ENCODE results near the gene PARP6.

PARP6 gene

GRCh38 chr15:72200395-72201237, 71.7 kb downstream of the PARP6 start:
- no peaks in the 10 kb centered on the region for H3K9me3 ChIP-seq (ENCODE audit: control insufficient read depth, low read length)
- peaks cover 10% of the 10 kb centered on the region for H3K27me3 ChIP-seq (replicated peaks; ENCODE audit: control insufficient read depth, insufficient read depth, low read length, poor library complexity, severe bottlenecking)
- no peak for DNase-seq
- peaks cover 4% of the 10 kb centered on the region for H3K4me1 ChIP-seq (ENCODE audit: control insufficient read depth, insufficient read depth, low read length, poor library complexity, severe bottlenecking)
- H3K36me3 ChIP-seq (ENCODE audit: control insufficient read depth, insufficient read depth, low read length), result peaks cover 72% of the 10 kb centered on the region
- H3K27ac ChIP-seq (ENCODE audit: insufficient read depth, low read length, poor library complexity, severe bottlenecking), result no peak overlapping the region
- no peak overlapping the region for H3K4me3 ChIP-seq (ENCODE audit: insufficient read depth, low read depth, low read length, poor library complexity, severe bottlenecking)

- Histone ChIP-seq H3K4me3 (ENCODE audit: insufficient read depth, low read depth, low read length, poor library complexity, severe bottlenecking) (no peak overlapping the region), H3K36me3 (ENCODE audit: control insufficient read depth, insufficient read depth, low read length) (peaks cover 64% of the 10 kb centered on the region), H3K27me3 (replicated peaks; ENCODE audit: control insufficient read depth, insufficient read depth, low read length, poor library complexity, severe bottlenecking) (peaks cover 10% of the 10 kb centered on the region), H3K4me1 (ENCODE audit: control insufficient read depth, insufficient read depth, low read length, poor library complexity, severe bottlenecking) (peaks cover 4% of the 10 kb centered on the region), H3K9me3 (ENCODE audit: control insufficient read depth, low read length) (no peaks in the 10 kb centered on the region), H3K27ac (ENCODE audit: insufficient read depth, low read length, poor library complexity, severe bottlenecking) (no peak overlapping the region)
- DNase-seq, result peak; percentile 44 to 61 (median 52)
Observed at GRCh38 chr15:72199721-72200212, 72.6 kb downstream of the PARP6 start.

GRCh38 chr15:72199205-72199515, 73.2 kb downstream of the PARP6 start:
- Histone ChIP-seq H3K4me1 (ENCODE audit: control insufficient read depth, insufficient read depth, low read length, poor library complexity, severe bottlenecking) (peaks cover 4% of the 10 kb centered on the region), H3K9me3 (ENCODE audit: control insufficient read depth, low read length) (no peaks in the 10 kb centered on the region), H3K36me3 (ENCODE audit: control insufficient read depth, insufficient read depth, low read length) (peaks cover 58% of the 10 kb centered on the region), H3K27ac (ENCODE audit: insufficient read depth, low read length, poor library complexity, severe bottlenecking) (no peak overlapping the region), H3K27me3 (replicated peaks; ENCODE audit: control insufficient read depth, insufficient read depth, low read length, poor library complexity, severe bottlenecking) (peaks cover 10% of the 10 kb centered on the region), H3K4me3 (ENCODE audit: insufficient read depth, low read depth, low read length, poor library complexity, severe bottlenecking) (no peak overlapping the region)
- no peak for DNase-seq

GRCh38 chr15:72198356-72199204, 73.8 kb downstream of the PARP6 start:
- peaks cover 10% of the 10 kb centered on the region for H3K27me3 ChIP-seq (replicated peaks; ENCODE audit: control insufficient read depth, insufficient read depth, low read length, poor library complexity, severe bottlenecking)
- H3K27ac ChIP-seq (ENCODE audit: insufficient read depth, low read length, poor library complexity, severe bottlenecking), result no peak overlapping the region
- no peak overlapping the region for H3K4me3 ChIP-seq (ENCODE audit: insufficient read depth, low read depth, low read length, poor library complexity, severe bottlenecking)
- DNase-seq, result no peak
- H3K4me1 ChIP-seq (ENCODE audit: control insufficient read depth, insufficient read depth, low read length, poor library complexity, severe bottlenecking), result peaks cover 4% of the 10 kb centered on the region
- H3K9me3 ChIP-seq (ENCODE audit: control insufficient read depth, low read length), result no peaks in the 10 kb centered on the region
- peaks cover 52% of the 10 kb centered on the region for H3K36me3 ChIP-seq (ENCODE audit: control insufficient read depth, insufficient read depth, low read length)

- Histone ChIP-seq H3K9me3 (ENCODE audit: control insufficient read depth, low read length) (no peaks in the 10 kb centered on the region), H3K27me3 (replicated peaks; ENCODE audit: control insufficient read depth, insufficient read depth, low read length, poor library complexity, severe bottlenecking) (peaks cover 10% of the 10 kb centered on the region), H3K4me3 (ENCODE audit: insufficient read depth, low read depth, low read length, poor library complexity, severe bottlenecking) (peak within 1 kb of the TSS; percentile 12), H3K27ac (ENCODE audit: insufficient read depth, low read length, poor library complexity, severe bottlenecking) (no peak within 1 kb of the TSS), H3K4me1 (ENCODE audit: control insufficient read depth, insufficient read depth, low read length, poor library complexity, severe bottlenecking) (peaks cover 4% of the 10 kb centered on the region), H3K36me3 (ENCODE audit: control insufficient read depth, insufficient read depth, low read length) (peaks cover 43% of the 10 kb centered on the region)
- no peak for DNase-seq
Observed at GRCh38 chr15:72197460-72198355, 74.6 kb downstream of the PARP6 start, which contains the start of gene GRAMD2A. Gene GRAMD2A (minus strand): TSS chr15:72197787.

- Histone ChIP-seq H3K27me3 (replicated peaks; ENCODE audit: control insufficient read depth, insufficient read depth, low read length, poor library complexity, severe bottlenecking) (peaks cover 10% of the 10 kb centered on the region), H3K9me3 (ENCODE audit: control insufficient read depth, low read length) (no peaks in the 10 kb centered on the region), H3K27ac (ENCODE audit: insufficient read depth, low read length, poor library complexity, severe bottlenecking) (no peak overlapping the region), H3K4me1 (ENCODE audit: control insufficient read depth, insufficient read depth, low read length, poor library complexity, severe bottlenecking) (peaks cover 4% of the 10 kb centered on the region), H3K36me3 (ENCODE audit: control insufficient read depth, insufficient read depth, low read length) (peaks cover 37% of the 10 kb centered on the region), H3K4me3 (ENCODE audit: insufficient read depth, low read depth, low read length, poor library complexity, severe bottlenecking) (peak overlapping the region; percentile 12)
- DNase-seq, result no peak
Observed at GRCh38 chr15:72197041-72197459, 75.3 kb downstream of the PARP6 start.

GRCh38 chr15:72196409-72197040, 75.8 kb downstream of the PARP6 start:
- no peak for DNase-seq
- no peak overlapping the region for H3K4me3 ChIP-seq (ENCODE audit: insufficient read depth, low read depth, low read length, poor library complexity, severe bottlenecking)
- H3K36me3 ChIP-seq (ENCODE audit: control insufficient read depth, insufficient read depth, low read length), result peaks cover 32% of the 10 kb centered on the region
- H3K27ac ChIP-seq (ENCODE audit: insufficient read depth, low read length, poor library complexity, severe bottlenecking), result no peak overlapping the region
- H3K27me3 ChIP-seq (replicated peaks; ENCODE audit: control insufficient read depth, insufficient read depth, low read length, poor library complexity, severe bottlenecking), result peaks cover 10% of the 10 kb centered on the region
- peaks cover 4% of the 10 kb centered on the region for H3K4me1 ChIP-seq (ENCODE audit: control insufficient read depth, insufficient read depth, low read length, poor library complexity, severe bottlenecking)
- H3K9me3 ChIP-seq (ENCODE audit: control insufficient read depth, low read length), result no peaks in the 10 kb centered on the region

GRCh38 chr15:72195101-72195511, 77.2 kb downstream of the PARP6 start:
- Histone ChIP-seq H3K27me3 (replicated peaks; ENCODE audit: control insufficient read depth, insufficient read depth, low read length, poor library complexity, severe bottlenecking) (peaks cover 10% of the 10 kb centered on the region), H3K9me3 (ENCODE audit: control insufficient read depth, low read length) (no peaks in the 10 kb centered on the region), H3K36me3 (ENCODE audit: control insufficient read depth, insufficient read depth, low read length) (peaks cover 19% of the 10 kb centered on the region), H3K4me1 (ENCODE audit: control insufficient read depth, insufficient read depth, low read length, poor library complexity, severe bottlenecking) (peaks cover 4% of the 10 kb centered on the region), H3K27ac (ENCODE audit: insufficient read depth, low read length, poor library complexity, severe bottlenecking) (no peak overlapping the region), H3K4me3 (ENCODE audit: insufficient read depth, low read depth, low read length, poor library complexity, severe bottlenecking) (no peak overlapping the region)
- DNase-seq, result no peak

GRCh38 chr15:72193836-72194396, 78.4 kb downstream of the PARP6 start:
- Histone ChIP-seq H3K36me3 (ENCODE audit: control insufficient read depth, insufficient read depth, low read length) (peaks cover 7% of the 10 kb centered on the region), H3K9me3 (ENCODE audit: control insufficient read depth, low read length) (no peaks in the 10 kb centered on the region), H3K27ac (ENCODE audit: insufficient read depth, low read length, poor library complexity, severe bottlenecking) (no peak overlapping the region), H3K27me3 (replicated peaks; ENCODE audit: control insufficient read depth, insufficient read depth, low read length, poor library complexity, severe bottlenecking) (peaks cover 10% of the 10 kb centered on the region), H3K4me1 (ENCODE audit: control insufficient read depth, insufficient read depth, low read length, poor library complexity, severe bottlenecking) (peaks cover 4% of the 10 kb centered on the region), H3K4me3 (ENCODE audit: insufficient read depth, low read depth, low read length, poor library complexity, severe bottlenecking) (no peak overlapping the region)
- DNase-seq, result no peak

Data from effector memory CD4-positive, alpha-beta T cell (primary cell).